DMS53 treated with DMSO at 0.1 percent for 48 hours (cell line): ENCODE results near the gene CATSPERZ.
A peak's percentile ranks its signal among the peaks of the same experiment; 100 is the strongest.
"Not testable (repeated sequence)": the region's sequence is repeated elsewhere in the genome, so short reads cannot be mapped to it uniquely, and the experiment has no call there.

Experiments used
- DNase-seq: peaks from one replicate; lab custom pipeline; 2025; ENCODE audit not compliant: unreplicated experiment; lab: John Stamatoyannopoulos, UW

Gene CATSPERZ

DNA sequence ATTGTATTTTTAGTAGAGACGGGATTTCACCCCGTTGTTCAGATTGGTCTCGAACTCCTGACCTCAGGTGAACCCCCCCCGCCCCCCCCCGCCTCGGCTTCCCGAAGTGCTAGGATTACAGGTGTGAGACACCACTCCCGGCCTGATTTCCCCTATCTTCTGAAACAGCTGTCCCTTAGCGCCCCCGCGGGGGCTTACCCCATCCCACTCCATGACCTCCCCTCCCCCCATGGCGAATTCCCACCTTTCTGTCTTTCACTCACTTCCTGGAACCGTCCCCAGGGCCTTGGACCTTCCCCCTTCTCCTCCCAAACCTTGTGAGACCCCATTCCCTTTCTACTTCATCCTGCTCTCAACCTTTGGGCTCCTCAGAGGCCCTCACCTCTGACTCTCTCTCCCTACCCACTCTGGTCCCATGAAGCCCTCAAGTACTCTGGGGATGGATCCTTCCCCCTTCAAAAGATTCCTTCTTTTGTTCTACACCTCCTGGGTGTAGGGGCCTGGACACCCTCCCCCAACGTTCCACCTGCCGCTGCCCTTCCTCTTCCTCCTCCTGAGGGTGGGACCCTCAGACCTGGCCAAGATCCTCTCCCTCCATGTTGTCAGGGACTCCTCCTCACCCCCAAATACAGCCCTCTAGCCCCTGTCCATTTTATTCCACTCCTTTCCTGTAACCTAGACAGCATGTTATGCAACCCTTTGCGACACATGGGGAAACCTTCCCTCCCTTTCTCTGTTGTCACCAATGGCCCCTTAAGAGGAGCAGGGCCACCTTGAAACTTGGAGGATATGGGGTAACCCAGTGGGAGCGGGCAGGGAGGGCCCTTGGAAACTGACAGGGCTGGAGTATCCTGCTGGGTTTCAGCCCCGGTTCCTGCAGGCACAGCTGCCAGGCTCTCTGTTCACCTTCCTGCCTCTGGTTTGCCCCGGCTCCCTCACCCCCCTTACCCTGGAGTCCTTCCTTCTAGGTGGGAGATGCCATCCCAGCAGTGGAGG is 18.9 kb downstream of the CATSPERZ start:
- no peak for DNase-seq

DNA sequence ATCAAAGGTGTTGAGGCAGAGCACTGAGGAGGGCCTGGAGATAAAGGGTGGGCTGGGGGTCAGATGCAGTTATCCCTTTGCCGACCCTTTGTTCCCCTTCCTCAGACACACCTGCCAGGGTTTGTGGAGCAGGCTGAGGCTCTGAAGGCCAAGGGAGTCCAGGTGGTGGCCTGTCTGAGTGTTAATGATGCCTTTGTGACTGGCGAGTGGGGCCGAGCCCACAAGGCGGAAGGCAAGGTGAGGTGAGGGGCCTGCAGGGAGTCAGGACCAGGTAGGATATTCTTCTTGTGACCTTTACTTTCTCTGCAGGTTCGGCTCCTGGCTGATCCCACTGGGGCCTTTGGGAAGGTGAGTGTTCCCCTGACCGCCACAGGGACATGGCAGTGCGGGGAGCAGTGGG is 20.4 kb downstream of the CATSPERZ start:
- DNase-seq: no peak

DNA sequence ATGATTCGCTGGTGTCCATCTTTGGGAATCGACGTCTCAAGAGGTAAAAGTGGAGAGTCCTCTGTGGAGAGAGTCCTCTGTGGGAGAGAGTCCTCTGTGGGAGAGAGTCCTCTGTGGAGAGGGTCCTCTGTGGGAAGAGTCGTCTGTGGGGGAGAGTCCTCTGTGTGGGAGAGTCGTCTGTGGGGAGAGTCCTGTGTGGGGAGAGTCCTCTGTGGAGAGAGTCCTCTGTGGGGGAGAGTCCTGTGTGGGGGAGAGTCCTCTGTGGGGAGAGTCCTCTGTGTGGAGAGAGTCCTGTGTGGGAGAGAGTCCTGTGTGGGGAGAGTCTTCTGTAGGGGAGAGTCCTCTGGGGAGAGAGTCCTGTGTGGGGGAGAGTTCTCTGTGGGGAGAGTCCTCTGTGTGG is 20.9 kb downstream of the CATSPERZ start:
- no peak for DNase-seq

DNA sequence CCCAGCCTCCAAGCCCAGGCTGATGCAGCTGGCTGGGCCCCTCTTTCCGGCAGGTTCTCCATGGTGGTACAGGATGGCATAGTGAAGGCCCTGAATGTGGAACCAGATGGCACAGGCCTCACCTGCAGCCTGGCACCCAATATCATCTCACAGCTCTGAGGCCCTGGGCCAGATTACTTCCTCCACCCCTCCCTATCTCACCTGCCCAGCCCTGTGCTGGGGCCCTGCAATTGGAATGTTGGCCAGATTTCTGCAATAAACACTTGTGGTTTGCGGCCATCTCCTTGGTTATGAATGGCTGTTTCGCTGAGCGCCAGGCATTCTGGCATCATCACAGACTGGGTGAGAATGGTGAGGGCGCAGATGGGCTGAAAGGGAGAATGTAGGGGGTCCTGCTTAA is 21.4 kb downstream of the CATSPERZ start:
- DNase-seq: no peak

DNA sequence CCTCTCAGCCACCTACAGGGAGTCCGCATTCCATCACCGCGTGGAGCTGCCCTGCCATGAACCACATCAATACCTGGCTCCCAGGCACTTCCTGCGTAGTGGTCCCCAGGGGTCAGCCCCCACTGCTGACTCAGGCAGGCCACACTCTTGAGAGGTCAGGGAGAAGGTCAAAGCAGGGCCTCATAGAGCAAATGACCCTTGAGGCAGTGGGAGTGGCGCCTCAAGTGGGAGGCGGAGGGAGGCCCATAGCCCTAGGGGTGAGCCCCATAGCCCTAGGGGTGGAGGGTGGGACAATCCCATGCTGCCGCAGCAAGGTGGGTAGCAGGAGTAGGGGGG is 22.7 kb downstream of the CATSPERZ start:
- DNase-seq: no peak

DNA sequence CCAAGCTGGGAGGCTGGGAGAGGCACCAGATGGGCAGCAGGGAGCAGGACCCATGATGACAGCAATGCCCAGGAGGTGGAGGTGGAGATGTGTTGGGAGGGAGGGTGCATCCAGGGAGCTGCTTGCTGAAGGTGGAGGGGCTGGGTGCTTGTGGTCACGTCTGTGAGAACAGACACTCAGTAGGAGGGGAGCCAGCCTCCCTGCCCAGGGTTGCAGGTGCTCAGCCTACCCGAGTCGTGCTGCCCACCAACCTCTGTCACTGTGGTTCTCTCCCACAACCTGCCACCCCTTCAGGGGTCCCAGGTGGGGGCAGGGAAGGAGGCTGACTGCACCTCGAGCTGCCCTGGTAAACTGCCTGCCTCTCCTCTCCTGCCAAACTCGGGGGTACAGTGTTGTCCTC is 23.2 kb downstream of the CATSPERZ start:
- DNase-seq: no peak

DNA sequence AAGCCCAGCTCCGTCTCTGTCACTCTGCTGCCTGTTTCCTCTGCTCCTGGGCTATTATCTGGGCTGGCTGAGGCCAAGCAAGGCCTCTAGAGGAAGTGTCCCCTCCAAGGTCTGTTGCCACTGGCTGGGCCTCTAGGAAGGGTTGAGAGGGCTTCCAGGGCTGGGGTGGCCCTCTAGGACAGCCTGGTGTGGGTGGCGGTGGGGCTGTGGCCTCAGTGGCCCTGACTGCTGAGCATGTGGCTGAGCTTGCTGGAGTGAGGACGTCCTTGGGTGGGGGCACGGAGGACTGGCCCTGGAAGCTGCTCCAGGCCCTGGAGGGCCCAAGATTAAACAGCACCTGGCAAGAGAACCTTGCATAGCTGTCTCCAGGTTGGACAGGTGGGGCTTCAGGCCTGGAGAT is 23.8 kb downstream of the CATSPERZ start:
- DNase-seq: not testable (repeated sequence)

DNA sequence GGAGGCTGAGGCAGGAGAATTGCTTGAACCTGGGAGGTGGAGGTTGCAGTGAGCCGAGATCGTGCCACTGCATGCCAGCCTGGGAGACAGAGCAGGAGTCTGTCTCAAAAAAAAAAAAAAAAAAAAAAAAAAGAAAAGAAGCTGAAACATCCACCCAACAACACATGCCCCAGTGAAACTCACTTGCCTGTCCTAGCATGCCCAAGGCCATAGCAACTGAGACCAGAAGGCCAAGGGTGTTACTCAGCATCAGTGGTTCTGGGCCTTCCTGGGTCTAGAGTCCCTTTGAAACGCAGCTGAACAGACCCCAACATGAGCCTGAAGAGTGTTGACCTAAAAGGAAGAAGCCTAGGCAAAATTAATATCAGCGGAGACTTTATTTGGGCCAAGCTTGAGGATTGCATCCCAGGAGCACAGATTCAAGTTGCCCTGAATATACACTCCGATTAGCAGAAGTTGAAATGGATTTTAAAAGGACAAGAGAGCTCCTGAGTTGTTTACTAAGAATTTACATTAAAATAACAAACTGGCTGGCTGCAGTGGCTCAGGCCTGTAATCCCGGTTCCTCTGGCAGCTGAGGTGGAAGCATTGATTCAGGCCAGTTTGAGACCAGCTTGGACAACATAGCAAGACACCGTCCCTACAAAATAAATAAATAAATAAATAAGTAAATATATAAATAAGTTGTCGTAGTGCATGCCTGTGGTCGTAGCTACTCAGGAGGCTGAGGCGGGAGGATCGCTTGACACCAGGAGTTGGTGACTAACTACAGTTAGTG is 24.7 kb downstream of the CATSPERZ start:
- no peak for DNase-seq

DNA sequence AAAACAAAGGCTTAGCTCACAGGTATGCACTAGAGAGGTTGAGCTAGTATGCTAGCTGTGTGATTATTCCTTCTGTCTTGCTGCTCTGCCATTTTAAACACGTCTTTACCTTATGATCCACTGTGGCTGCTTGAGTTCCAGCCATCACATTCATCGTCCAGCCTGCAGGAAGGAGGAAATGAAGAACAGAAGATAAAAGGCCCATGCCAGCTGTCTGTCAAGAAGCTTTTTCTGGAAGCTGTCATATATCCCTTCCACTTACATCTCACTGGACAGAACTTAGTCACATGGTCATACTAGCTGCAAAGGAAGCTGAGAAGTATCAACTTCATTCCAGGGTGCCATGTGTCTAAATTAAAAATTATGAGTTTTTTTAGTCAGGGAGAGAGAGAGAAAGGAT is 27.2 kb downstream of the CATSPERZ start:
- DNase-seq: no peak

DNA sequence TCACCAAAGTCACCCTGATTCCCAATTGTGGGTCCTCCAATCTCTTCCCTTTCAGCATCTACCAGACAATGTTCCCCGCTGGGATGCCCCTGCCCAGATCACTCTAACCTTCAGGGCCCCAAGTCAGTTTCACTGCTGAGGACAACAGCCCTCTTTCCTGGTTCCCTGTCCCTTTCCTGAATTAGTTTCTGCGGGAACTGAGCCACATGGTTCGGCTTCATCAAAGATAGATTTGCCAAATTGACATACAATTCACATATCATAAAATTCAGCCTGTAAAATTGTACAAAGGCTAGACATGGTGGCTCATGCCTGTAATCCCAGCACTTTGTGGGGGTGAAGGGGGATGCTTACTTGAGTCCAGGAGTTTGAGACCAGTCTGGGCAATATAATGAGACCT is 27.8 kb downstream of the CATSPERZ start:
- DNase-seq: no peak

DNA sequence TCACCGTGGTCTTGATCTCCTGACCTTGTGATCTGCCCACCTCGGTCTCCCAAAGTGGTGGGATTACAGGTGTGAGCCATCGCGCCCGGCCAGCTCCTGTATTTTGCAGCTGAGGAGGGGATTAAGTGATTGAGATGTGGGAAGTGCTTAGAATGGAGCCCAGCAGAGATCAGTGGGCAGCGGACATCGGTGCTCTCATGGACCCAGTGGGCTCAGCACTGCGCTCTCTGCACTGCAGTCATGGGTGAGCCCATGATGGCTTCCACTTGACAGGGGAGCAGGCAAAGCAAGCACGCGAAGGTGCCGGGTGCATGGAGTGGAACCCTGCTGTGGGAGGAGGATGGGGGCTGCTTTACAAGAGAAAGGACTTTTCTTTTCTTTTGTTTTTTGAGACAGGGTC is 30.7 kb downstream of the CATSPERZ start:
- DNase-seq: no peak

DNA sequence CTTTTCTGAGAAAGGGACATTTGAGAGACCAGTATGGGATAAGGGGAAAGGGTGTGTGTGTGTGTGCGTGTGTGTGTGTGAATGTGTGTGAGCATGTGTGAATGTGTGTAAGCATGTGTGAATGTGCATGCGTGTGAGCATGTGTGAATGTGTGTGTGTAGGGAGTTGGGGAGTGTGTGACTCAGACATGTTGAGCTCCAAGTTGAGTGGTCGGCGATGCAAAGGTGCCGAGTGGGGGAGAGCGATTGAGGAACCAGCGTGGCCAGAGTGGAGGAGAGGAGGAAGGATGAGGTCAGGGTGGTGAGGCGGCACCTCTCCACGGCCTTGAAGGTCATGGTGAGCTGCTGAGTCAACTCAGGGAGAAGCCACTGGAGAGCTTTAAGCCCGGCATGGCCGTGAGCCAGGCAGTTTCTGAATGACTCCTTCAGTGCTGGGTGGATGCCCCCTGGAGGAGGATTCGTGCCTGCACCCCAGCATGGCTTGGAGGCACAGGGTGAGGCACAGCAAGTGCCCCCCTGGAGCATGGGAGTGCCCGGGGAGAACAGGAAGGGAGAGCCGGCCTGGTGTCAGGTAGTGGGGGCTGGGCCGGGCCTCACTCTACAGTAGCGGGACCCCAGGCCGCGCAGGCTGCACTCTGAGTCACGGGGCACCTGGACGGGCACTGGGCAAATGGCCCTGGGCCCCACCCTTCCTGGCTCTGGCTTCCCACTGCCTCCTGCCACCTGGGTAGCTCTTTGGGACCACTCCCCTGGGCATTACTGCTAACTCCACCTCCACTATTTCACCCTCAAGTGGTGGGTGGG is 31.6 kb downstream of the CATSPERZ start:
- DNase-seq: peak; percentile 66

DNA sequence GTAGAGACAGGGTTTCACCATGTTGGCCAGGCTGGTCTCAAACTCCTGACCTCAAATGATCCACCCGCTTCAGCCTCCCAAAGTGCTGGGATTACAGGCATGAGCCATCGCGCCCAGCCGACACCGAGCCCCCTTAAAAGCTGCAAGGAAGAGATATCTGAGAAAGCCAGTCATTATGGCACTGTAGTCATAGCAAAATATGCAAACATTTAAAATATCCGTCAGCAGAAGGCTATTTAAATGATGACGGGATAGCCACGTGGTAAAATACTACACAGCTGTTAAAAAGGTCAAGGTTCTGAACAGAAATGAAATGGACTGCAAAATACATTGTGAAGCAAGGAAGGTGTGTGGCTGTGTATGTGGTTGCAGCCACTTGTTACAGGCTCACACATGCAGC is 33.4 kb downstream of the CATSPERZ start:
- no peak for DNase-seq

DNA sequence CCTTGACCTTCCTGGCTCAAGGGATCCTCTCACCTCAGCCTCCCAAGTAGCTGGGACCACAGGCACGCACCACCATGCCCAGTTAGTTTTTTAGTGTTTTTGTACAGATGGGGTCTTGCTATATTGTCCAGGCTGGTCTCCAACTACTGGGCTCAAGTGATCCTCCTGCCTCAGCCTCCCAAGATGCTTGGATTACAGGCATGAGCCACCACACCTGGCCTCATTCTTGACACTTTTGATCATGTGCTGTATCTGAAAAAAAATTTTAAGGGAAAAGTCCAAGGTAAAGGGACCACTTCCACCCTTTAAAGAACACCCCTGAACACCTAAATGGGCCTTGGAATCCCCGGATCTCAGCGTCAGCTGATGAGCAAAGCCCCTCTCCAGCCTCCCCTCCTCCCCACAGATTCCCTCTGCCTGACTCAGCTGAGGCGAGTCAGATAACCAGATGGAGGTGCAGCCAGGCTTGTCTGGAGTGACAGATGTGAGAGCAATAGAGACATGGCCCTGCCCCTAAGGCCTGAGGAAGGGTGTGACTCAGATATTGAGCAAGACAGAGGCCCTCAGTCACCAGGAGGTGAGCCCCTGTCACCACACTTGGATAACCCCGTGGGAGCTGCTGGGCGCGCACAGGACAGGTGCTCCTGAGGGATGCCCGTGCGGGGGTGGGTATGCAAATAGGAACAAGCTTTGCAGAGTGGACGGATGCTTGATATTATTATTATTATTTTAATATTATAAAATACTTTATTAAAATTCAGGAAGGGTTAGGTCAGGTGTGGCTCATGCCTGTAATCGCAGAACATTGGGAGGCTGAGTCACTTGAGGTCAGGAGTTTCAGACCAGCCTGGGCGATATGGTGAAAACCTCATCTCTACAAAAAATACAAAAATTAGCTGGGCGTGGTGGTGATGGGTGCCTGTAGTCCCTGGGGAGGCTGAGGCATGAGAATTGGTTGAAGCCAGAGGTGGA is 34.9 kb downstream of the CATSPERZ start:
- peak; percentile 92 for DNase-seq

DNA sequence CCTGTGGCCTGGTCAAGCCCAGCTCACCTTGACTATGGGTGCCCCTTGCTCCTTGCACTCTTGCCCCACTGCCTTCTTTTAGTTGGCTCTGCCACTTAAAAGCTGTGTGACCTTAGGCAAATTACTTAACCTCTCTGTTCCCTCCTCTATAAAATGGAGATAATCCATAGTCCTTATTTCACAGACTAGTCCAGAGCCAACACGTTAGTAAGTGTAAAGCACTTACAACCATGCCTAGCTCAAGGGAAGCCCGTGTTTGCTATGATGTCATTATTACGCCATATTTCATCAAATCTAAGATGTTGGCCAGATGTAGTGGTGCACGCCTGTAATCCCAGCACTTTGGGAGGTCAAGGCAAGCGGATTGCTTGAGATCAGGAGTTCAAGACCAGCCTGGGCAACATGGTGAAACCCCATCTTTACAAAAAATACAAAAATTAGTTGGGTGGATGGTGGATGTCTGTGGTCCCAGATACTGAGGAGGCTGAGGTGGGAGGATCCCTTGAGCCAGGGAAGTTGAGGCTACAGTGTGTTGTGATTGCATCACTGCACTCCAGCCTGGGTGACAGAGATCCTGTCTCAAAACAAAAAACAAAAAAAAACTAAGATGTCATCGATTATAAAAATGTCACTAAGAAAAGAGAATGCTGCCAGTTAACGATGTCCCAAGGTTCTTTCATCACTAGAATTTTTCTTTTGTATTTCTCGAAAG is 37.5 kb downstream of the CATSPERZ start:
- DNase-seq: no peak

DNA sequence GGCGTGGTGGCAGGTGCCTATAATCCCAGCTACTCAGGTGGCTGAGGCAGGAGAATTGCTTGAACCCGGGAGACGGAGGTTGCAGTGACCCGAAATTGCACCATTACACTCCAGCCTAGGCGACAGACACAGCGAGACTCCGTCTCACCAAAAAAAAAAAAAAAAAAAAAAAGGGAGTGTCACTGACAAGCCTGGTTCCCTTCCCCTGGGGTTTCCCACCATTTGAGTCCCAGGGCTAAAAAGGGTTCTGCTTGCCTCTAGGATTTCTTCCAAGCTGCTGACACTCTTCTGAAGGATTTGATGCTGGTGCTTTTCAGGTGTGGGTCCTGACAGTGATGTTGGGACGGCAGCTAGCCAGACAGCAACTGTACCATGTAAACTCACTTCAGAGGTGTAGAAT is 38.6 kb downstream of the CATSPERZ start:
- DNase-seq: no peak

DNA sequence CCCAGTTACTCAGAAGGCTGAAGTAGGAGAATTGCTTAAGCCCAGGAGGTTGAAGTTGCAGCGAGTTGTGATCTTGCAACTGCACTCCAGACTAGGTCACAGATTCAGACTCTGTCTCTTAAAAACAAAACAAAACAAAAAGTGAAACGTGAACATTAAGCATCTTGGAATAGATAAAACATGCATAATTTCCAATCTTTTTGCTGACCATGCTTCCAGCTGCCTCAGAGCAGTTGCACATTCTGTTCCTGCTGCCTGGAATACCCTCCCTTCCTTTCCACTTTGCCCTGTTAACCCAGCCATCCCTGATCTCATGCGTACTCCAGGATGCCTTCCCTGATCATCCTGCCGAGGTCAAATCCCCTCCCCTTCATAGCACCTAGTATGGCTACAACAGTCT is 39.1 kb downstream of the CATSPERZ start:
- DNase-seq: no peak

DNA sequence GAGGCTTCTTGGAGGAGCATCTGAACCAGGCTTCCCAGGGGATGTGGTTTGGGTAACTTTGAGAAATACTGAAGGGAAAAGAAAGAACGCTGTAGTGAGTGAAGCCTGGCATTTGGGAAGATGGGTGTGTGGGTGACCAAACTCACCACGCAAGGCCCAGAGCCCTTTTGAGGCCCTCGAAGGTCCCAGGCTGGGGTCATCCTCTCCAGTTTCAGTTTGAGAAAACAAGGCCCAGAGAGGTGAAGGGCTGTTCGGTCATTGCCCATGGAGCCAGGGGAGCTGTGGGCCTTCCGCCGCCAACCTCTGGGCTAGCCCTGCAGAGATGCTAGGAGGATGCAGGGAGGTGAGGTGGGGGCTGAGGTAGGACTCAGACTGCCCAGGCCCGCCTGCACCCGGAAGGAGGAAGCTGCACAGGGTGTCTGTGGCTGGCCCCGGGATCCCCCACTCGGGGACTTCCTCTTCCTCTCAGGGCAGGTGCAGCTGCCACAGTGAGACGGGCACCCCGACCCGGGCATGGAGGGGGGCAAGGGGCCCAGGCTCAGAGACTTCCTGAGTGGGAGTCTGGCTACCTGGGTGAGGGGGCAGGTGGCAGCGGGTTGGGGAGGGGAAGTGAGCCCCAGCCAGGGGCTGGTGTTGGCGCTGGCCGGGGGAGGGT is 39.7 kb downstream of the CATSPERZ start, which contains the start of gene CCDC88B:
TSS of gene CCDC88B (plus strand) at position 451 of the 655 bp plus-strand sequence. CDS start at position 514, 63 bp downstream.
- DNase-seq: no peak
